ENCODE measurements around the gene PLXNC1. TPM values are rescaled to one million over a fixed set of nuclear protein-coding genes. Genes with fewer than 3 reads are reported as not detected.

PLXNC1 gene
- total and polyA plus RNA-seq, 9 of the 15 experiments (the other 6 are each of a cell fraction or from before 2014, with no cell fraction given): 0.08 to 0.87 (median 0.28) TPM

GRCh38 chr12:94218233-94218632 is 69.9 kb downstream of the PLXNC1 start:
- no peak overlapping the region for H3K4me2 ChIP-seq (ENCODE audit: insufficient read depth, low read length)
- ChIA-PET POLR2A (no interaction called here), CTCF (ENCODE audit: low intra/inter-chr PET ratio) (no interaction called here)
- no peaks in the 10 kb centered on the region for H3K36me3 ChIP-seq (ENCODE audit: control insufficient read depth, insufficient read depth, low read length)
- no peak for DNase-seq (ENCODE audit: extremely low read depth in 1 of 4, low spot score in 3 of 4)
- peaks cover 0 to 4% of the 10 kb centered on the region in 2 experiments; a peak in 1 of 5 replicates for H3K4me1 ChIP-seq (replicated peaks in 1 of 2; ENCODE audit: control insufficient read depth in 2 of 2, insufficient read depth in 2 of 2, low read length in 2 of 2)
- H3K9me3 ChIP-seq (replicated peaks; ENCODE audit: control insufficient read depth, insufficient read depth, low read depth, low read length): no peaks in the 10 kb centered on the region
- H3K27ac ChIP-seq (ENCODE audit: extremely low read depth, low read depth, low read length): no peak overlapping the region
- no peaks in the 10 kb centered on the region for H3K9me1 ChIP-seq (ENCODE audit: control insufficient read depth, insufficient read depth, low read length)
- no peak for FAIRE-seq
- no peak for TF ChIP-seq GTF2F1 (IDR thresholded peaks at IDR 0.05; ENCODE audit: low read depth, low read length)
- peak; percentile 94 for TF ChIP-seq SMAD4 (CRISPR knock-in tag; conservative IDR thresholded peaks at IDR 0.05)
- TF ChIP-seq KLF10 (CRISPR knock-in tag; IDR thresholded peaks at IDR 0.05): no peak
- TF ChIP-seq DEAF1 (CRISPR knock-in tag; IDR thresholded peaks at IDR 0.05): 0 out of 2 replicates have a peak, but pooled peaks have one; percentile 9
- no peak for TF ChIP-seq ZNF408 (CRISPR knock-in tag; IDR thresholded peaks at IDR 0.05; ENCODE audit: low read depth)
- peak; percentile 24; the same call in 1 of the 2 replicates for TF ChIP-seq SPI1 (IDR thresholded peaks at IDR 0.05; ENCODE audit: borderline replicate concordance, low read depth, low read length)
- no peak for TF ChIP-seq EP400 (IDR thresholded peaks at IDR 0.05)
- H3K27me3 ChIP-seq (ENCODE audit: control insufficient read depth in 2 of 2, insufficient read depth in 2 of 2, low read length in 2 of 2): peaks cover 6 to 10% of the 10 kb centered on the region in 2 experiments; a peak in 2 of 5 replicates
- H2AFZ ChIP-seq (ENCODE audit: low read depth, low read length): no peak overlapping the region
- intact Hi-C loops (cut with micrococcal nuclease): no loop called here
- no peaks in the 10 kb centered on the region for H3K79me2 ChIP-seq (ENCODE audit: control insufficient read depth, insufficient read depth, low read length)
- WGBS (ENCODE audit: insufficient coverage, low coverage, missing lambda C conversion rate): 17% methylated on average over 3 of the region's 3 CpGs
- ATAC-seq: no peak; the same call in 2 of the 3 replicates
- no peak overlapping the region for H3K4me3 ChIP-seq
- in situ Hi-C loops (cut with MboI): no loop called here
- no peak overlapping the region for H3K9ac ChIP-seq (ENCODE audit: insufficient read depth in 1 of 2, low read depth in 2 of 2, low read length in 2 of 2)
- no TSS peak for BruUV-seq (replicated peaks)
- no peaks in the 10 kb centered on the region for H4K20me1 ChIP-seq (replicated peaks; ENCODE audit: control insufficient read depth, insufficient read depth, low read length)

Measured in K562 (cell line).